CD1c-positive myeloid dendritic cell (primary cell): Measurements from ENCODE around the gene CTNNBIP1.
"Not testable (repeated sequence)": the region's sequence is repeated elsewhere in the genome, so short reads cannot be mapped to it uniquely, and the experiment has no call there.

Source experiments
- DNase-seq: peaks from one replicate; pipeline ENCODE4 v3.0.0-alpha.2; 2016; ENCODE audit errors: extremely low spot score

Gene CTNNBIP1, protein sequence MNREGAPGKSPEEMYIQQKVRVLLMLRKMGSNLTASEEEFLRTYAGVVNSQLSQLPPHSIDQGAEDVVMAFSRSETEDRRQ

DNA sequence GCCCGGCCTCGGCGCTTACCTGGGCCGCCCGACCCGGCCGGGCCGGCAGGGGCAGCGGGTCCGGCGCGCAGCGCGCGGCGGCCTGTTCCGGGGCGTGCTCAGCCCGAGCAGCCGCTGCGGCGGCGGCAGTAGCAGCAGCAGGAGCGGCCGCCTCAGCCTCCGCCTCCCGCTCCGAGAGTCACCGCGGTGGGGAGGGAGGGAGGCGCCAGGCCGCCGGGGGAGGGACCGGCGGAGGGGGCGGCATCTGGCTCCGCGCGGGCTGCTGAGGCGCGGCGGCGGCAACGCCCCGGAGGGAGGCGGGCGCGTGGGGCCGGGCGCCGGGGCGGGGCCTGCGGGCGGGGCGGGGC, at the start of gene CTNNBIP1:
TSS of gene CTNNBIP1 (minus strand) at position 194 of the 347 bp plus-strand sequence. CDS start 38,205 bp downstream, outside the sequence.
- no peak for DNase-seq

DNA sequence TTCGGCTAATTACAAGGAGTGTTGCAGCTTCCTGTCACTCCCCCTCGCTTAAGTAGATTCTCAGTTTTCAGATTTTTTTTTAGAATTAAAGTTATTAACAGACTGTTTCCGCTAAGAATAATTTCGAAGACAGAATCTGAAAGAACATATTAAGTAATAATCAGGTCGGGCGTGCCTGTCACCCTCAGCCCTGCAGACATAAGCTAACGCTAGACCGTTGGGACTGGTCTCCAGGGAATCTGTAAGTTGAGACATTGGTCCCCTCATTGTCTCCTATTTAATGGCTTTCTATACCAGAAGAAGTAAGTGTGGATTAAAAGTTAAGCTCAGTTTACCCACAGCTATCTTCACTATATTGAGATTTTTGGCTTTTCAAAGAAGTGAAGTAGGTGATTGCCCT, 47.7 kb upstream of the CTNNBIP1 start:
- DNase-seq, result no peak

DNA sequence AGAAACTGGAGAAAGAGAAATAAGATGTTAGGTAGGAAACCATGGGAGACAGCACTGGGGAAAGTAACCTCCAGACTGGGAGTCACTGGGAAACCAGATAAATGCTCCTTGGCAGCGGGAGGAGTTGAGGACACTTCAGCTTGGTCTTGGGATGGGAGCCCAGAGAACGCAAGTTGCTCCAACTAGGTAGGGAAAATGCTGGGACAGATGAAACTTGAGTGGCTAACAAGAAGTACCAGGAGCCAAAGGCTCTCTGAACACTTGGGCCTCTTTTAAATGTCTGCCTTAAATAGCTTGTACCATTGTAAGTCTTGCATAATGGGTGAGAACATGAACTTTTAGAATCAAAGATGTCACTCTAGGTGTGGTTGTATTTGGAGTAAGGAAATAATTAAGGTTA, 36.2 kb upstream of the CTNNBIP1 start:
- DNase-seq, result no peak

DNA sequence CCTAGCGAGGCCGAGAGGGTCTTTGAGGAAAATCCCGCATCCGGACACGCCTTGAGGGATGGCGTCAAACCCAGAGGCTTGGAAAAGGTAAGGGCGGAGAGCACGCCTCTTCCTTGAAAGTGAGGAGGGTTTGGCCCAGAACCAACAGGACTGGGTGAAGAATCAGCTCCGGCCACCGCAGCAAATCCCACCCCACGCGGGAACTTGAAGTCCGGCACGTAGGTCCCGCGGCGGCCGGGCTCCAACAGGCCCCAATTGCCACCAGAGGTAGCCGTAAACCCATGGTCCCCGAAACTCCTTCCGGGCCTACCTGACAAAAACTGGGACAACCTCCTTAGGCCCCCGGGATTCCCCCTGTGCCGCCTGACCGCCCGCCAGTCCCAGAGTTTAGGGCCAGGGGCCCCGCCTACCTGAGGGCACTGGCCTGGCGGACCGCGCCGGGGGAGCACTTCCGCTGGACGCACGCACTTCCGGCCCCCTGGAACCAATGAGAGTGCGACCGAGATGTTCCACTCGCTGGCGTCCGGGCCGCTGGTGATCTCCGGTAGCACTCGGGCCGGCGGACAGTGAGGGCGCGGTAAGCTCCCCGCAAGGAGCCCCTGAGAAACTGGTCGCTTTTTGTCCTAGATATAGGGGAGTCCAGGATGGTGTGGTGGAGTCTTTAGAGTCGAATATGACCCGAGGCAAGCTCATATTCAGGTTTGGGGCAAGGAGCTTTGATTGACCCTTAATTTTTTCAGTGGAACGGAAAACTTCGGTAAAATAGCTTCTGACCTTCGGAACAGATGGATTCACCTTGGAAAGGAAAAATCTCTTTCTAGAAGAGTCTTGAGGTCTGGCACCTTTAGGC, 33.1 kb upstream of the CTNNBIP1 start, which contains the start of the genes LZIC and NMNAT1:
TSS of gene LZIC (minus strand) at position 453 of the 850 bp plus-strand sequence. CDS start 6,772 bp downstream, outside the sequence.
TSS of gene NMNAT1 (plus strand) at position 537 of the 850 bp plus-strand sequence. CDS start 28,599 bp downstream, outside the sequence.
- DNase-seq, result peak; percentile 95

DNA sequence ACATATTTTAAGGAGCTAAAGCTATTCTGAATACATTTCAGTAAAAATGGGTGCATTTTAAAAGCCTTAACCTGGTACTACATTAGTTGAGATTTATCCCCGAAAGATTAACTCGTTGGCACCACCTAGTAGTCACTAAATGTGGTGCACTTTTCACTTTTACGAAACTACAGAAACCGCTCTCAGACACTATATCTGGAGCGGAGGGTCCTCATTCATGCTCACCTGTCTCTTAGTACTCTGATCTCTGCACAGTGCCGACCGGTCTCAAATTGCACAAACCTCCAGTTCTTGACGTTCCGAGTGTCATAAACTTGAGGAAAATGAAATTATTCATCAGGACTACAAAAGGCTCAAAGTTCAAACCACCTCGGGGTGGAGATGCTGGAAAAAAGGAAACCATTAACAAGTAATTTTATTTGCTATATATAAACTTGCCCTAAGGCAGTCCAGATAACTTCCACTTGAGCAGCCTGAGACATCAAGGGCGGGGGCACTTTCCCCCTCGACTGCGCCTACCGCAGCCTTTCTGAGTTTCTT, 32.4 kb upstream of the CTNNBIP1 start:
- DNase-seq, result peak; percentile 55

DNA sequence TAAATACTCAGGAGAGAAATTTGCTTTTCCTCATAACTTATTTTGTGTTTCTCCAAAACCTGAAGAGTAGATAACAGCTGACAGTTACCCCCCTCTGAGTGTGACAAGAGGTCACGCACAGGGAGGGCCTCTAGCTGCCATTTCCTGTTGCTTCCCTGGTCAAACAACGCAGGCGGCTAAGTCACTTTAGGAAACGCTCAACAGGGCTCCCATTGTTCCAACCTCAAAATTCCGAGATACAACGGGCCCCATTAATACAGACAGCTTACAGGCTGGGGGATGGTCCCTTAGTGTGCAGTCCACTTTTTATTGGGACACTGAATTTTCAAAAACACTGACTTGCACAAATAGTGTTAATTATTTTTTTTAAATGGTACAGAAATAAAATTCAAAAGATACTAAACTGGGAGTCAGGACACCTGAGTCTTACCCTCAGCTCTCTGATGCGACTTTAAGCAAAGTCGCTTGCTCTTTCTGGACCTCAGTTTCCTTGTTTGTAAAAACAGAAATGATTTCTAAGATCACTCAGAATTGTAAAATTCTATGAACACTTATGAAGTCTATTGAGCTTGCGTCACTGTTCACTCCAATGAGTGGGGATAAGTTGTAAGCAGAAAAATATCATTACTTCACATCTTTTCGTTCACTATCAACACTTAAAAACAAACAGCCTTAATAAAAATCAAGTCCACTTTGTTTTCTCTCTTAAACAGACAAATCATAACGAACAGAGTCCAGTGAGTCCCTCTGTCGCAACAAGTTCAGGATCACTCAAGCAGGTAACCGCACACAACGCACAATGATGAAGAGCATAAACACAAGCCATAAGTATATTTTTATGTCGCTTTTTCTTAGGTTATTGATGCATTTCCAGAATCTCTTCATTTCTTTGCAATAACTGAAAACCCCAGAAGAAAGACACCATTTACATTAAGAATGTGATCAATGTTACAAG, 19.6 kb upstream of the CTNNBIP1 start:
- no peak for DNase-seq

DNA sequence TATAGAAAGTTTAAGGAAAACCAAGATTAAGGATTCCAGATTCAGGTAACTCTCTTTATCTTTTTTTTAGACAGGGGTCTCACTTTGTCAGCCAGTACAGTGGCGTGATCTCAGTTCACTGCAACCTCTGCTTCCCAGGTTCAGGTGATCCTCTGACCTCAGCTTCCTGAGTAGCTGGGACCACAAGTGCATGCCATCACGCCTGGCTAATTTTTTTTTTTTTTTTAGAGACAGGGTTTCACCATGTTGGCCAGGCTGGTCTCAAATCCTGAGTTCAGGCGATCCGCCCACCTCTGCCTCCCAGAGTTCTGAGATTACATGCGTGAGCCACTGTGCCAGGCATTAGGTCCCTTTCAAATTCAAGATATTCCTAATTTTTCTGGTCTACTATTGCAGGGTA, 17.2 kb upstream of the CTNNBIP1 start:
- no peak for DNase-seq

DNA sequence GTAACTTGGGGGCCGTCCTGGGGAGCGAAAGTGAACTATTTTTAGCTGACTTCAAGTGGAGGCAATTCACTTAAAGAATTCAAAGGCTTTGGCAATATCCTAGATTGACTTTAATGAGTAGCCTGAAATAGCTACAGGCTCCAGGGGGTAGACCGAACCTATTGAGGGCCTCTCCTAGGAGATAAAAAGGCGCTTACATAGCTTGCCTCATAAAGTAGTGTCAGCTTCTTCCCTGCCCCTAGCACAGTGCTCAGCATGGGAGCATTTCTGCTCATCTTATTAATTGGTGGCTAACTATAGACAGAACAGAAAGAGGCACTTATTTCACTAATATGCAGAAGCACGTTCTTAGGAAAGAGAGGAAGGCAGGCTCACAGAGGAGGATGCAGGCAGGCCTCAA, 12.3 kb upstream of the CTNNBIP1 start:
- DNase-seq, result no peak

DNA sequence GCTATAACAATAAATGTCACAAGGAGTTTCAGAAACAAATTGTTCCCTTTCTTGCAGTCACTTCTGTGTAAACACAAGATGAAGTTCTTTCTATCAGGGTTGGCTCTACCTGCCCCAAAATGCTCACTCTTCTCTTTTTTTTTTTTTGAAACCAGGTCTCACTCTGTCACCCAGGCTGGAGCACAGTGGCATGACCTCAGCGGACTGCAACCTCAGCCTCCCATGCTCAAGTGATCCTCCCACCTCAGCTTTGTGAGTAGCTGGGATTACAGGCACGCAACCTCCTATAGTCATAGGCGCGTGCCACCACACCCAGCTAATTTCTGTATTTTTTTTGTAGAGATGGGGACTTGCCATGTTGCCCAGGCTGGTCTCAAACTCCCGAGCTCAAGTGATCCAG, 10.5 kb upstream of the CTNNBIP1 start:
- no peak for DNase-seq

DNA sequence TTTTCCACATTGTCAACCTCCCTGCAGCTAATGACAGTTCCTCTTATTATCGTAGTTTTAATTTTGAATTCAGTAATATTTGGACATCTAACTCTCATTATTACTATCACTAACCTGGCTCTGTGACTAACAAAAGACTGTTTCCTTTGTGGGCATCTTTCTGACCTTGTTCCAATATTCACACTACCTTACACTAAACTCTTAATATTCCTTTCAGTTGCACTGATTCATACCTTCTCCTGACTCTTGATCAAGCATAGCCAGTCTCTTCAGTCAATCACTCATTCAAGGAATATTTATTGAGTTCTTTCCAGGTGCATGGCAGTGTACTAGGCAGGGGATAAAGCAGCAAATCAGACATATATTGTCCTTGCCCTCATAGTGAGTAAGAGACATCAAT, 7.8 kb upstream of the CTNNBIP1 start:
- DNase-seq, result no peak

DNA sequence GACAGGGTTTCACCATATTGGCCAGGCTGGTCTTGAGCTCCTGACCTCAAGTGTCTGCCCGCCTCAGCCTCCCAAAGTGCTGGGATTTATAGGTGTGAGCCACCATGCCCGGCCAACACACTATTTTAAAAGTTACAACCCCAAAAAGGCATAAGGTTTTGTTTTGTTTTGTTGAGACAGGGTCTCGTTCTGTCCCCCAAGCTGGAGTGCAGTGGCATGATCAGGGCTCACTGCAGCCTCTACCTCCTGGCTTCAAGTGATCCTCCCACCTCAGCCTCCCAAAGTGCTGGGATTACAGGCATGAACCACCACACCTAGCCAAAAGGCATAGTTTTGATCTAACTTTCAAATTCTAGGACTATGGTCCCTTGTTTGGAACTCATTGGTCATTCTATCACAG, 7.4 kb upstream of the CTNNBIP1 start:
- not testable (repeated sequence) for DNase-seq

DNA sequence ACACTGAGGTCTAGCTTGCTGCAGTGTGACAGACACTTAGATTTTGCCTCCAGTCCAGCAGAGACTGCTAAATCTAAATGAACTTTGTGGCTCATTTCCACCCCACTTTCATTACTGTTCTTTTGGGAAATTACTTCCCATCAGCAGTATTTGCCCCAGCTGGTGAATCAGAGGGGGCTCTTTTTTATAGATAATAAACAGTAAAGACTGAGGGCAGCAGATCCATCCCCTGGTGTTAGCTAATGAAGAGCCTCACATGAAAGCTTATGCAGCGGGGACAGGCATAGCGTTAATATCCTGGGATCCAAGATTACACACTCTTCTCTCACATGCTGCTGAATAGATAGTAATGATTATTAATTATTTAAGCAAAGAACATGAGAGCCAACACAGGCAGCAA, 6.4 kb upstream of the CTNNBIP1 start:
- DNase-seq, result no peak

DNA sequence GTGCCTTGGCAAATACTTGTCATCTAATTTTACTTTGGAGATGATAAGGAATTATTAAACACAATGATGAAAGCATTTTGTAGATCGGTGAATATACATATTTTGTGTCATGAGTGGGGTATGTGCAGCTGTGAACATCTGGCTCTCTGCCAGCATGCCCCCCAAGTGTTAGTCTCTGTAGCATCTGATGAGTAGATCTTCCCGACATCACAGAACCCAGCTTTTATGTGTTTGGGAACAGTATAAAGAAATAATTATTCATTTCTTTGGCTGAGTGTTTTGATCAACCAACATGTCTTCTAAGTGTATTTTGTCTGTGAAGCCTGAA, 4.5 kb upstream of the CTNNBIP1 start:
- no peak for DNase-seq

DNA sequence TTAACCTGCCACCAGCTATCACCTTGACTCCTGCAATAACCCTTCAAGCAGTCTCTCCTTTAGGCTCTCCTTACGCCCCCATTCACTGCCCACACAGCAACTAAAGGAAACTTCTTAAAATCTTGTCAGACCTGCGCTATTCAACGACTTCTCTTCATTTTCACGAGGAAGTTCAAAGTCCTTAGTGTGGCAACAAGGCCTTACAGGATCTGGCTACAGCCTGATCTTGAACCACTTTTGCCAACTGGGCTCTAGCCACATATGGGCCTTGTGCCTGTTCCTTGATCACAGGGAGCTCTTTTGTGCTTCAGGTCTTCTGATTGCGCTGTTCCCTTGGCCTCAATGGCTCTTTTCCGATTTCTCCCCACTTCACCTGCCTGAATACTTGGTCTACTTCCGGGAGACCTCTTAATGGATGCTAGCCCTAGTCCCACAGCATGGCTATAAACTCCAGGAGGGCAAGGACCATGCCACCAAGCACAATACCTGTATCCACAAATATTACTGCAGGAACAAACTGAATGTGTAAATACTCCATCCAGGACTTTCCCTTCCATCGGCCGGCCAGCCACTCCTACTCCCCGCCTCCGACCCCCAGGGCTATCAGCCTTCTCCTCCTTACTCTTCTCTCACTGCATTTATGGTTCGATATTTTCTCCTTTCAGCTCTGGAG, 2.3 kb upstream of the CTNNBIP1 start:
- peak; percentile 33 for DNase-seq

DNA sequence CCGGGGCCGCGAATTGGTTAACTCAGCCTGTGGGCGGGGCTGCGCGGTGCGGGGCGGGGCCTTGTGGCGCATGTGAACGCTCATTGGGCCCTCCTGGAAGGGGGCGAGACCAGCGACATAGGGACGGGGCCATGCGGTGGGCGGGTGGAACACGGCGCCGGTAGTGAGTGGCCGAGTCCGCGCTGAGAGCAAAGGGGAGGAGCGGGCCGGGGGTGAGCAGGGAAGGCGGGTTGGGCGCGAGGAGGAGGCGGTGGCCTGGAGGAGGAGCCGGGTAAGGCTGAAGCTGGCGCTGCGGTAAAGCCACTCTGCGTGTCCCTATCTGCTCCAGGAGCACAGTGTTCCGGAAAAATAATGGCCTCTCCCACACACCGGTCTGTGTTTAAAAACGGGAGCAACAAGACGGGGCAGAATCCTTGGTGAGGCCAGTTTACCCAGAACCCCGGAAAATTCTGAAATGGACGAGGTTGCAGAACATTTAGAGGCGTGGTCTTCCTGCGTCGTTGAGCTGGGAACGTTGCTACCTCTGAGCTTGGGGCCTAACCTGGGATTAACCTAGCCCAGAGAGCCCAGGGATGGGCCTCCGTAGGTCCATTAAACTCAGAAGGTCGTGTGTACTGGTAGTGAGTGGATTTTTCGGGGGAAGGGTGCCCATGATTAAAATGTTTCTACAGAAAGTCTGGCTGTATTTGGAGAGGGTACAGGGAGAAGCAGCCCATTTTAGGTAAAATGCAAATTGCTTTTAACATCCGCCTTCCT, 532 bp upstream of the CTNNBIP1 start:
- peak; percentile 99 for DNase-seq

DNA sequence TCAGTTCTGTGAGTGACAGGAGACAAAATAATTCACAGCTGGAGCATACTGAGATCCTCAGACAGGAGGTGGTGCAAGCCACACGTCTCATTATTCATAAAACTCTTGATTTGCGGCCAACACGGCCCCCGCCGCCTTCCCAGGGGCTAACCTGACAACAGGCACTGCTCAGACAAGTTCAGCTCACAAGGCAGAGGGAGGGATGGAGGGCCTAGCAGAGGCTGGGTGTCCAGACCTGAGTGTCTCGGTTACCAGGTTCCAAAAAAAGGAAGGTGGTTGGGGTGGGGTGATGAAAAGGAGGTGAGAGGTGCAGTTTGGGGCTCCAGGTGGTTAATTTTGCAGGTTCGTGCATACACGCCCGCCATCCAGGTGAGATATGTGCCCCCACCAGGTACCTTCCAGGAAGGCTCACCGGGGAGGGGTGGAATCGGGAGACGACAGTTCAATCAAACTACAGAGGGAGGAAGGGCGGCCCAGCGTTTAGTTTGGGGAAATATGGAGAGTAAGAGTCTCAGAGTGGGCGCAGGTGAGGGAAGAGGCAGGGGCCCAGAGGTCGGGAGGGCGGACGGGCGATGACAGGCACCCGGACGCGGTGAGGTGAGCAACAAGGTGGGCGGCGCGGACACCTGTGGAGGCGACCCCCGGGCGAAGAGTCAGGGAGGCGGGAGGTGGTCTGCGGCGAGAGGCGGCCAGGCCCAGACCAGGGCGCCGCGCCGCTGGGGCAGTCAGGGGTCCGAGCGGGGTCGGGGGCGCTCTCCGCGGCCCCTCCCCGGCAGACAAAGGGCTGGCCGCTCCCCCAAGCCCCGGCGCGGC, 629 bp downstream of the CTNNBIP1 start:
- DNase-seq, result peak; percentile 4

DNA sequence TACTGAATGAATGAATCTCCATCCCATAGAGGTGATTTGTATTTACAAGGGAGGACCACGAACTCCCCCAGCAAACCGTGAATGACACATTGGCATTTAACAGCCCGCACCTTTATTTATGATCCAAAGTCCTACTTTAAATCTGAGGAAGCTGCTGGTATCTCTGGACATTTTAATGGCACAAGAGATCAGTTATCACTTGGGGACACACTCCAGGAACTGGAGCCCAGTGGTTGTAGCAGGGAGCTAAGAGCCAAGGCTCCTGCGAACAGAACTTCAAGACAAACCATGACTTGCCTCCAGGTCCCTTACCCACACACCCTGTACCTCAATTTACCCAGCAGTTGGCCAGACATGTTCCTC, 1.2 kb downstream of the CTNNBIP1 start:
- DNase-seq, result no peak

DNA sequence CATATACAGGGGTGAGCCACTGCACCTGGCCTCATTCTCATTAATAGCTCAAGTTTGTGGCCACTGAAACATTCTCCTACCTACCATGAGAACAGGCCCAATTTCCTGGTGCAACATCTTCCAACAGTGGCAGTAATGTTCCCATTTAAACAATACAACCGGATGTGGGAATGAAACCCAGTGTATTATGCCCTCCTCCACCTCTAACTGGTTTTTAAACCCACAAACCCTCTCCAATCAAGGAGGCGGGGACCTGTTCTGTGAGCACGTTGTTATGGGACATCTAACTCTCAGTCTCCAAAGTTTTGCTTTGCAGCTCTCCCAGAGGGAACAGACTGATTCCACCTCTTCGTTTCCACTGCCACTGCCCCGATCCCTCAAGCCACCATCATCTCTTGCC, 2.6 kb downstream of the CTNNBIP1 start:
- no peak for DNase-seq

DNA sequence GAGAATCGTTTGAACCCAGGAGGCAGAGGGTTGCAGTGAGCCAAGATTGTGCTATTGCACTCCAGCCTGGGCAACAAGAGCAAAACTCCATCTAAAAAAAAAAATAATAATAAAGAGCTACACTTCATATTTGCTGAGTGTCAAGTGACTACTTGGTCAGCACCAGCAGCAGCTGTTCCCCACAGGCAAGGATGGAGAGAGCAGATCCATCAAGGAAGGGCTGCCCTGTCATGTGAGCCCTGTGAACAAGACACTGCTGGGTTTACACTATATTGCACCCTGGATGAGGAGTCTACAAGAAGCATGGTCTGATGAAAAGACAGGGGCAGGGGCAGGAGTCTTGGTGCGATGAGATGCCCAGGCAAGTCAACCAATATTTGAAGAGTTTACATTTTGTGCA, 3.6 kb downstream of the CTNNBIP1 start:
- DNase-seq, result no peak

DNA sequence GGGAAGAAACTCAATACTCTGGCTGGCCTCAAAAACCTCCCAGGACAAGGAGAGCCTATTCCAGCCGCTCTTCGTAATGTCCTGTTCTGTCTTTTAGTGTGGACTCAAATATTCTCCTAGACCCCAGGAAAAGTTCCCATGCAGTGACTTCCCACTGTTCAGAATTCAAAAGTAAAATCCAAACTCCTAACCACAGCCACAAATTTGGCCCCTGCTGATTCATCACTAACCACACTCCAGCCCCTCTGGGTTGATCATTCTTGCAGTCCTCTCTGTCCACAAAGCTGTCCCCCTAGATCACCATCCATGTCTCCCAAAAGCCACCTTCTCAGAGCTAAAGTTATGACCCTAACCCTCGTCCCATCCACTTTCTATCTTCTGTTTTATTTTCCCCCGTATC, 5.1 kb downstream of the CTNNBIP1 start:
- DNase-seq, result no peak
